SIG-M5 (cell line): ENCODE data around the gene CLECL1.
"Not testable (repeated sequence)": the region's sequence is repeated elsewhere in the genome, so short reads cannot be mapped to it uniquely, and the experiment has no call there.

Source experiments
- DNase-seq: peaks from one replicate; lab custom pipeline; 2025; lab: John Stamatoyannopoulos, UW

CLECL1 gene

DNA sequence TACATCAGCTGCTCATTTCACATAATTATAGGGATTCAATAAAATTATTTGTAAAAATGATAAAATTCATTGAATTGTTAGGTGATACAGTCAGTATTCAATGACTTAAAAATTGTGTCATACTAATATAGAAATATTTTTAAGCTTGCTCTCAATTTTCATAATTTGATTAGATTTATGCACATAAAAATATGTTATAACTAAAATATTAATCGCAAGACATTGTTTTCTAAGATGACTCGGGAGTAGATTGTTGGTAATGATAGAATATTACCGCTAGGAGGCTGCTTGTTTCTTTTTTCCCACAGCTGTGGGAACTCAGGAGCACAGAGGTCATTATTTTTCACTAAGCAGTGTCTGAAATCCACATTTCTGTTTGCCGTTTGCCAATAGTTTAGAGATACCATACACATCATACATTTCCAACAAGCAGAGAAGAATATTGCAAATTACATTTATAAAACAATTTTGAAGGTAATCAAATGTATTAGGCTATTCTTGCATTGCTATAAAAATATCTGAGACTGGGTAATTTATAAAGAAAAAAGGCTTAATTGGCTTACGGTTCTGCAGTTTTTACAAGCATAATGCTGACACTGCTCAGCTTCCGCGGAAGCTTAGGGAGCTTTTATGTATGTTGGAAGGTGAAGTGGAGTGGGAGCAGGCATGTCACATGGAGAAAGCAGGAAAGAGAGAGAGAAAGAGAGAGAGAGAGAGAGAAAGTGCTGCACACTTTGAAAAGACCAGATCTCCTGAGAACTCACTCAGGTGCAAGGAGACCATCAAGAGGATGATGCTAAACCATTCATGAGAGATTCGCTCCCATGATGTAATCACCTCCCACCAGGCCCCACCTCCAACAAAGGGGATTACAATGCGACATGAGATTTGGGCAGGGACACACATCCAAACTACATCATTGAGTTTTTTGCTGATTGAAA, 18.6 kb upstream of the CLECL1 start:
- no peak for DNase-seq

DNA sequence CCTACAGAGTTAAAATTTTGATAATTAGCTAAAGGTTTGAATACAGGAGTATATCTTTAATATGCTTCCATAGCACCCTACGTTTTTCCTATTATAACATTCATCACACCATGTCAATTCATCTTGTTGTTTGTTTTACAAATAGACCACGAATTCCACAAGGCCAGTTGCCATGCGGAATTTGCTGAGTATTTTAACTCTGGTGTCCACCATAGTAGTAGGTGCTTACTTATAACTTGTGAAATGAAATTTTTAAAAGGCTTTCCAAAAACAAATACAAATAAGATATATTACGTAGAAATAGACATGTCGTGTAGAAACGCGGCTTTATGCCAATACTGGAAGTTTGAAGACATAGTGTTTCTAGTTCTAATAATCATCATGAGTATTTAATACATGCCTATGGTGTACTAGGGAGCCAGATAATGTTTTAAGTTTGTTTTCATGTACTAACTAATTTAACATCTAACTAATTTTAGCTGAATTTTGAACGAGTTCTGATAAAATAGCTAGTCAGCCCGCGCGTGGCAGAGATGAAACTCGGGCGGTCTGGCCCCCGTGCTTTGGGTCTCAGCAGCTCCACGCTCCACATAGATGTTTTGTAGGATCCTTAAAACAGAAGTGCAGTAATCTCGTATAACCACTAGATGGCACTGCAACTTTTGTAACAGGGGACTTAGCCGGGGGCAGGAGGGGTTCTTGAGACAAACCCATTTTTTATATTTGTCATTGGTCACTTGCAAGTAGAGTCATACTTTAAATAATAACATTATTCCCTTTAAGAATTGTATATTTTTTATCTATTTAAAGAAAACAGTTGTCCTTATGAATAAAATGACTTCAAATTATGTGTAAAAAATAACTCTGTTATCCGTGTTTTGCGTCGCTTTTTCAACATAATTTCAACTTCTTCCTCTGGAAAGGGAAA, 17.6 kb upstream of the CLECL1 start:
- DNase-seq: peak; percentile 32

DNA sequence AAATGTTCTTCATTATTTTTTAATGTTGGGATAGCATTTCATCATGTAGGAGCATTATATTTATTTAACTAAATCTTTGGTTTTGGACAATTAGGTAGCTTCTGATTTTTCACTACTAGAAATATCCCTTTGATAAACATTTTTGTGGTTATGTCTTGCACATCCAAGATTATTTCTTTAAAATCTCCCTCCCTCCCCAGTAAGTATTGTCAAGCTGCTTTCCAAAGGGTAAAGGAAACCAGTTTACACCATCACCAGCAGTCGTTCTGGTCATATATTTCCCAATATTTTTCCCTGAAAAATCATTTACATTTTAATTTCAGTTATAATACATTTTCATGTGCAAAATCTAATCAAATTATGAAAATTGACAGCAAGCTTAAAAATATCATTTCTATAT, 16.7 kb upstream of the CLECL1 start:
- DNase-seq: no peak

DNA sequence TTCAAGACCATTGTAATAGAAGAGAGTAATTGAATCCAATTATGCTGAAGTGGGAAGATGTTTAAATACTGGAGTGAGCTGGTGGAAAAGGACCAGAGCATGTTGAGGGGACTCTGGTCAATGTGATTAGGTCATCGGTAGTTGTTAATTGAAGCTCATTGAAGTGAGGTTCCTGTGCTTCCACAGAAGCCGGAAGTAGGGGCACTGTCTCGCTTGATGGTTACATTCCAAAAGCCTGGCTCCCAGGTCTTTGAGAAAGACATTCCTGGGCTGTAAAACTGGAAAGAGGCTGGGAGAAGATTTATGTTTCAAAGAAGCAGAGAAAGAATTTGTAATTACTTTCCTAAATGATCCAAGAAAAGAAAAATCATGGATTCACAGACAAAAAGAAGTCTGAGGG, 12.3 kb upstream of the CLECL1 start:
- DNase-seq: no peak

DNA sequence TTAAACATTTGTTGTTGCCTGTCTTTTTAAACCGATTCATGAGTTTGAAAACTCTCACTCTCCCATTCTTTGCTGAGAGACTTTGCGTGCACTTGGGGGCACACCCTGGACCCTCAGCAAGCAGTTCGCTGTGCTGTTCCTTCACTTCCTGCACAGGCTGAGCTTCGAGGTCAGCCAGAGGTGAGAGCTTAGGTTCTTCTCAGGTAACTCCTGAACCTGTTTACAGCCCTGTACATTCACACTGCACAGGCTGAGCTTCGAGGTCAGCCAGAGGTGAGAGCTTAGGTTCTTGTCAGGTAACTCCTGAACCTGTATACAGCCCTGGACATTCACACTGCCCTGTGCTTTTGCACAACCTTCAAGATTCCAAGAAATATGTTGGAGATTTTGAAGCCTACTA, 9.8 kb upstream of the CLECL1 start:
- DNase-seq: no peak

DNA sequence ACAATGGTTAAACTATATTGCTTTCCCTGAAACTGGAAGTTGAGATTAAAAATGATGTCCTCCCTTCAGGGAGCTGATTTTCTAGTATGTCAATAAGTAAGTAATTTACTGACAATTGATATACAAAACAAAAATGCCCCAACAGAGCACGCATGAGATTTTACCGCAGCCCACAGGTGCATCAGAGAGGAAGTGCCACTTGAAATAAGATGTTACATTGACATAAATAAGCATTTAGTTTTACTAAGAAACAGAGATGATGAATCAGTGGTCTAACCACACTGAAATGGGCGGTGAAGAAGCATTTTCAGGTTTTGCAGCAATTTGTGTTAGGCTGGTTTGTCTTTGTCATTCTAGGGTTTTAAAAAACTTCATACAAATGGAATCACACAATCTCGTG, 8.8 kb upstream of the CLECL1 start:
- no peak for DNase-seq

DNA sequence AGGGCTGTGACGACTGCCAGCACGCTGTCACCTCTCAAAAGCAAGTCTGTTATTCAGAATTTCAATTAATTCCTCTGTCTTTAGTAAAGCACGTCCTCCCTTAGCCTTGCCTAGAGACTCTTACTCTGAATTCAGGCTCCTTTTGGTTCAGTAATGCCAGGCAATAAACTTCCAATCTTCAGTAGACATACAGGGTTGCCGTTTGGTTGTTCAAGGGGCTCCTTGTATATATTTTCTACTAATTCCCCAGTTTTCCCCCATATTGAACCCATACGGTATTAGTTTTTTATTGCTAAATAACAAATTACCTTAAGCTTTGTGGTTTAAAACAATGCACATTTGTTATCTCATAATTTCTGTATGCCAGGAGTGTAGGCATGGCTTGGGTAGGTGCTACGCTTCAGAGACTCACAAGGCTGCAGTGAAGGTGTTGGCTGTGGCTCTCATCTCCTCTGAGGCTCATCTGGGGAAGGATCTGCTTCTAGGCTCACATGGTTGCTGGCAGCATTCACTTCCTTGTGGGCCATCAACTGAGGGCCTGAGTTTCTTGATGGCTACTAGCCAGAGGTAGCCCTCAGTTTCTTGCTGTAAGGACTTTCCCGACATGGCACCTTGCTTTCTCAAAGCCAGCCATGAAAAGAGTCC, 7.3 kb upstream of the CLECL1 start:
- no peak for DNase-seq

DNA sequence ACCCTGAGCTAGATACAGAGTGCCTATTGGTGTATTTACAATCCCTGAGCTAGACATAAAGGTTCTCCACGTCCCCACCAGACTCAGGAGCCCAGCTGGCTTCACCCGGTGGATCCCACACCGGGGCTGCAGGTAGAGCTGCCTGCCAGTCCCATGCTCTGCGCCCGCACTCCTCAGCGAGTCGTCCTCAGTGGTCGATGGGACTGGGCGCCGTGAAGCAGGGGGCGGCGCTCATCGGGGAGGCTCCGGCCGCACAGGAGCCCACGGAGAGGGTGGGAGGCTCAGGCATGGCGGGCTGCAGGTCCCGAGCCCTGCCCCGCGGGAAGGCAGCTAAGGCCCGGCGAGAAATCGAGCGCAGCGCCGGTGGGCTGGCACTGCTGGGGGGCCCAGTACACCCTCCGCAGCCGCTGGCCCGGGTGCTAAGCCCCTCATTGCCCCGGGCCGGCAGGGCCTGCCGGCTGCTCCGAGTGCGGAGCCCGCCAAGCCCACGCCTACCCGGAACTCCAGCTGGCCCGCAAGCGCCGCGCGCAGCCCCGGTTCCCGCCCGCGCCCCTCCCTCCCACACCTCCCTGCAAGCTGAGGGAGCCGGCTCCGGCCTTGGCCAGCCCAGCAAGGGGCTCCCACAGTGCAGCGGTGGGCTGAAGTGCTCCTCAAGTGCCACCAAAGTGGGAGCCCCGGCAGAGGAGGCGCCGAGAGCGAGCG, 6.7 kb upstream of the CLECL1 start:
- DNase-seq: not testable (repeated sequence)

DNA sequence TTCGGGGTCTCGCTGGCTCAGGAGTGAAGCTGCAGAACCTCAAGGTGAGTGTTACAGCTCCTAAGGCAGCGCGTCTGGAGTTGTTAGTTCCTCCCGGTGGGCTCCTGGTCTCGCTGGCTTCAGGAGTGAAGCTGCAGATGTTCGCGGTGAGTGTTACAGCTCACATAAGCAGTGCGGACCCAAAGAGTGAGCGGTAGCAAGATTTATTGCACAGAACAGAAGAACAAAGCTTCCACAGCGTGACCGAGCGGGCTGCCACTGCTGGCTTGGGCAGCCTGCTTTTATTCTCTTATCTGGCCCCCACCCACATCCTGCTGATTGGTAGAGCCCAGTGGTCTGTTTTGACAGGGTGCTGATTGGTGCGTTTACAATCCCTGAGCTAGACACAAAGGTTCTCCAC, 6.0 kb upstream of the CLECL1 start:
- DNase-seq: not testable (repeated sequence)

DNA sequence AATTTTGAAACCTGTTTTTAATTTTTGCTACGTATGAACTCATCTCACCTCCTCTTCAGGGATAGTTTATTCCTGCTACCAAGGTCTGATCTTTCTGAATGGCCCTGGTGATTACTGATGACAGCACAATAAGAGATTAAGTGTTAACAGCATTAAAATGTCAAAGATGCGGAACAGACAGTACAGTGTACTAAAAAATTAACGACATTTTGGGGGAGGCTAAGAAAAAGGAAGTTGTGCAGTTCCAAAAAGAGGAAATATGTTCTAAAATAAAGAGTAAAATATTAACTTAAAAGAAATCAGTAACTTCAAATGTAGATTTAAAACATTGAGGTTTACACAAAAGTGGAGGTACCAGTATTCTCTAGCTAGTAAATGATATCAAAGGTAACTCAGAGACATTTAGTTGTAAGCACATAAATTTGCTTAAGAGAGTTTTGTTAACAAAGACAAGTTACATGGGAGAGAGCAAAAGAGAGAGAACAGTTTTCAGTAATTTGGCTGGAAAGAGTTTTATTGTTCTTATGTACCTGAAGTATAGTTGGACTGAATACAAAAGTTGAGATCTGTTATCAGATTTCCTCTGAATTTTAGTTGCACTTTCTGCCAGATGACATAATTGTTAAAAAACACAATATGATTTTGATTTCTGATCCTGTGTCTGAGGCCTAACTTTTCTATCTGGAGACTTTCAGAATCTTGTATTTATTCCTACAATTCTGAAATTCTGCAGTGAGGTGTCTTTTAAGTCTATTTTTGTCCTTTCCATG, 4.2 kb upstream of the CLECL1 start:
- DNase-seq: peak; percentile 58

DNA sequence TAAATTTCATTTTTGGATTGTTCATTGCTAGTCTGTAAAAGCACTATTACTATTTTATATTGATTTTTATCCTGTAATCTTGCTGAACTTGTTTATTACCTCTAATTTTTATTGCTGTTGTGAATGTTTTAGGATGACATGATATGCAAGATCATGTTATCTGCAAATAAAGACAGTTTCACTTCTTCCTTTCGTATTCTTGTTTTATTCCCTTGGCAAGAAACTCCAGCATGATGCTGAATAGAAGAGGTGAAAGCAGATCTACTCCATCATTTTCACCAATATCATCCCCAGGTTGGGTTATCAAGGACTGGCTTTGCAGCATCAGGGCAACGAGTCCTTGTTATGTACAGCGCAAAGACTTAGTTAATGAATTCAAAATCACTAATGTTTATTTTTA, 2.7 kb upstream of the CLECL1 start:
- no peak for DNase-seq

DNA sequence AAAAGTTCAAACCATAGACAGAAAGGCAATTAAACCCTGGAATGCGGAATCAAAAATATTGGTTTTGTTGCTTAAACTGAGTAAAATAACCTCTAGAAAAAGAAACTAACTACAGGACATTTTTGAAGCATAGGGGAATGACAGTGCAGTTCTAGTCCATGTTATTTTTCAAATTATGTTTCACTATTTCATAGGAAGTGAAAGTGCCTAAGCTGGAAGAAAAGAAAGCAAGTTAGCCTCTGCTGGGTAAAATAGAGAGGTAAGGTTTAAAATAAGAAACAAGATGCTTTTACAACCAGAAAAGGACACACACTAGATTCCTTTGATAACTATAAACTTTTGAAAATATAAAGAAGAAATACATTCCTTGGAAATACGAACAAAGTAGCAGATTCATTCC, 1.1 kb downstream of the CLECL1 start:
- peak; percentile 55 for DNase-seq

DNA sequence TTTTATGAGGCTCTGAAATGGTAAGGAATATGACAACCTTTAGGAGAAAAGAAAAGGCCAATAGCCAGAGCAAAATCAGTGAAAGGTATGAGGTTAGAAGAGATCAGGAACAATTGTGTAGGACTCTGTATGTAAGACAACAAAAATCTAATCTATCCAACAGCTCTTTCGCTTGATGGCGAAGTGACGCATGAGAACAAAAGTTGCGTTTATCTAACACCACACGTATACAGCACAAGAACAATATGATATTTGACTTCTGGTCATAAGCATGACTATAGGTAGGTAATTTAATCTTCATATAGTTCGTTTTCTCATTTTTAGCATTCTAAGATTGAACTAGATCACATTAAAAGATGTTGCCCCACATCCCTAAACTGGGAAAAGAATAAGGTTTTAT, 1.5 kb downstream of the CLECL1 start:
- no peak for DNase-seq

DNA sequence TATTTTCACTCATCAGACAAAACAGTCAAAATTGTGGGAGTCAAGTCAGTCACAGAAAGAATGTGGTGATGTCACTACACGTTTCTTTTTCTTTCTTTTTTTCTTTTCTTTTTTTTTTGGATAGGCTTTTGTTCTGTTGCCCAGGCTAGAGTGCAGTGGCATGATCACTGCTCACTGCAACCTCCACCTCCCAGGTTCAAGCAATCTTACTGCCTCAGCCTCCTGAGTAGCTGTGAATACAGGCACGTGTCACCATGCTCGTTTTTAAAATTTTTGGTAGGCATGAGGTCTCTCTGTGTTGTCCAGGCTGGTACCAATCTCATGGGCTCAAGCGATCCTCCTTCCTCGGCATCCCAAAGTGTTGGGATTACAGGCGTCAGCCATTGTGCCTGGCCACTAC, 2.3 kb downstream of the CLECL1 start:
- DNase-seq: no peak

DNA sequence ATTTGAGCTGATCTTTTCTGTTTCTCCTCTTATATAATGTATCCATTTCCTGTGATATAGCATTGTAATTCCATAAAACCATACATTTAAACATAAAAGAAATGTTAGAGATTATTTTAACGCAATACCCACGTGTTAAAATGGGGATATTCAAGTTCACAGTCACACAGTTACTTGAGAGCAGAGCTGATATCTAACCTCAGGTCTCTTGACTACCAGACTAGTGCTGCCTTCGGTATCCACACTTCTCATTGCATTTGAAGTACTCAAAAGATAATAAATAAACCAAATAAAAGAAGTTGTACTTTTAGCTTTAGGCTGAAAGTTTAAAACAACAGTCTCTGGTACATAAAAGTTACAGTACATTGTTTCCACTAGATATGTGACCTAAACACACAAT, 2.9 kb downstream of the CLECL1 start:
- DNase-seq: no peak

DNA sequence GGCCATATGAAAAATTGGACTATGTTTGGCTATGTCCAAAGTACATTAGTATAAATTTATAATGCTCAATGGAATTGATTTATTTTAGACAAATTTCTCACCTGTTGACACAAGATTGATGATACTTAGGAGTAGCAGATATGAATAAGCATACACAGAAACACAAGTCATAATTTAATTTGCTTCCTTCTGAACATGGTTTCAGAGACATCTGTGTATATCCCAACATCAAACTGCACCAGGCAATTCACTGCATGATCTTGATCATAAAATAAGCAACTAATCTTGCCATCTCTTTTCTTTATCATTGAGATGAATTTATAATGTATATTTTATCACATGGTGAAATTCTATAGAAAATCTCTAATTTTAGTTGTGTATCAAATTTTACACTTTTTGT, 3.8 kb downstream of the CLECL1 start:
- DNase-seq: no peak

DNA sequence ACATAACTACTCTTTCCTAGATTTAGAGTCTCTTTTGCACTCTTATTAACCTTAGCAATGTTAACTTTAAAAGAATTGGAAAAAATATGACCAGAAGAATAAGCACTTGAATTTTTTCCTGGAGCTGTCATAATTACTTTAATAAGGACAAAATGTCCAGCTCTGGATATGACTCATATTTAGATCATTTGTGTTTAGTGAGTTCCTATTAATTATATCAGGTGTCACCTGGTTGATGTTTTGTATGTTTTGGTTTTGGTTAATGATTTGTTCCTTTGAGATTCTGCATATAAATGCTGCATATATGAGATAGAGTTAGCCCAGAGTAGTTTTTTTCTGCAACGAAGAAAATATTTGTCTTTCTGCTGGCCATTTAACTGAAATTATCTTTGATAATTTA, 5.1 kb downstream of the CLECL1 start:
- DNase-seq: no peak

DNA sequence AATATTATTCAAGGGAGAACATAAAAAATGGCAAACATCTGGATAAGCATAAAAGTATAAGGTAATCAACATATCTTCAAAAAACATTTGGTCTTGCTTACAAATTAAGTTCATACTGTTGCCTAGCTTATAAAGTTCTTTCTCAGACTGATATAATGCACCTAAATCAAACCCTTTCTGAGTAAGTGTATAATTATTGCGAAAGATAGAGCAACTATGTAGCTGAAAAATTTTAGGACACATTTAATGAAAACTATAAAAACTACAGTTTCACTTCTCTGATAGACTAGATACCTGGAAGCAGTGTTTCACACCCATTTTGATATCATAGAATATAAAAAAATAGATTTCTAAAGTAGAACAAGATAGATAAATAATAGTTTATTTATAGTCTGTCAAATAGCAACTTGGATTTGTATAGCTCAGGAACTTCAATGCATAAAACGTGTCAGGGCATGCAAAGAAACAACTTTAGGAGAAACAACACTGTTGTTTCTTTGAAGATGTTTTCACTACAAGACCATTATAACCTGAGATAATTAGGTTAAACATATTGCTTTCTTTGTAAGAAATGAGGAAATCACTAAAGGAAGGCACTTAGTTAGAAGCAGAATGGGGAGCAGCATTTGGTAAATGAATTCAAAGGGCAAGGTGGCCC, 7.6 kb downstream of the CLECL1 start:
- no peak for DNase-seq

DNA sequence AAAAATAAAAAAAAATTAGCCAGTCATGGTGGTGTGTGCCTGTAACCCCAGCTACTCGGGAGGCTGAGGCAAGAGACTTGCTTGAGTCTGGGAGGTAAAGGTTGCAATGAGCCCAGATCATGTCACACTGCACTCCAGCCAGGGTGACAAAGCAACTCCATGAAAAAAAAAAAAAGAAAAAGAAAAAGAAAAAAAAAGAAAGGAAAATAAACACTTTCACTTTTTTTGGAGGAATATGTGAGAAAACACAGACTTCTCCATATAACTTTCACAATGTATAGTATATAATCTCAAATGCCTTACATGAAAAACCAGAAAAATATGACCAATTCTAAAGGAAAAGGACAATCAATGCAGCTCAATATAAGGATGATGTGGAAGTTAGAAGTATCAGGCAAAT, 8.9 kb downstream of the CLECL1 start:
- DNase-seq: no peak

DNA sequence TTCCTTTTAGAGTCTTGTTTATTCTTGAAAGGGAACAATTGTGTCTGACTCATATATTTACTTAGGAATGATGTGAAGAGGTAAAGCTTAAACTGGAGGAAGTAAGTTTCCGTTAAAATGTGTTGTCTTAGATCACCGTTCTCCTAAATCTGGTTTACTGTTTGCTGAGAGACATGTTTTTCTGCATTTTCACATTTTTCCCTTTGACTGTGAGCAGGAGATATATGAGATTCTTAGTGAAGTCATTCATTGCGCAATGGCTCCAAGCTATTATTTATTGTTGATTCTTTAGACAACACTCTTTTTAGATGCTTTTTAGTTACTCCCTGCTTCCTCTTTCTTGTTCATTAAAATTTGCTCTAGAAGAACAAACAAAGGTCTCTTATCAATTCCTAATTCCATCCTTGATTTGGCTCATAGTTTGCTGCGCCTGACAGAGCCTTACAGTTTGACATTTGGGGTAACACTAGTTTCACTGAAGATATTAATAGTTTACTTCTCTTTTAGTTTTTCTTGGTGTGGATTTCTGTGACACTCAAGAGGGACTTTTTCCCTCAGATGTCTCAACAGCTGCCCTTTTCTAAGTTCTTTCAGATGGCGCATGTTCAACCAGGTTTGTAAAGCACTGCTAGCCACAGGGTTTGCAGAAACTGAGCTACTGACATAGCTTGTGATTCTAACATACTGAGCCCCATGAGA, 11.4 kb downstream of the CLECL1 start:
- no peak for DNase-seq
